Left ventricle myocardium inferior (tissue), 1 donor: ENCODE measurements around the gene PET100. TPM values are rescaled to one million over a fixed set of nuclear protein-coding genes. Genes with fewer than 3 reads are reported as not detected.

Source experiments
- DNase-seq: peaks from one replicate; pipeline ENCODE4 v3.0.0-alpha.2; 2020
- H3K27ac ChIP-seq: fragments of 200-600 bp; replicated peaks from 2 replicates; pipeline ENCODE4 v1.8.0; 2021
- H3K27me3 ChIP-seq: fragments of 200-600 bp; 2 replicates; pipeline ENCODE4 v1.8.0; 2021; ENCODE audit warnings: low read depth
- H3K36me3 ChIP-seq: fragments of 200-600 bp; 2 replicates; pipeline ENCODE4 v1.8.0; 2021
- H3K4me1 ChIP-seq: fragments of 200-600 bp; 2 replicates; pipeline ENCODE4 v1.8.0; 2021
- H3K4me3 ChIP-seq: fragments of 200-600 bp; 2 replicates; pipeline ENCODE4 v1.8.0; 2021; ENCODE audit warnings: mild to moderate bottlenecking, moderate library complexity
- H3K9me3 ChIP-seq: fragments of 200-600 bp; replicated peaks from 2 replicates; pipeline ENCODE4 v1.8.0; 2021
- intact Hi-C: fragments of 100-400 bp; cut with micrococcal nuclease; formaldehyde crosslinking; loops from one replicate; pipeline ENCODE4 v1.11.0; 2022
- total RNA-seq: library from RNA; stranded (reverse); fragmentation: NEBNext Ultra II Directional; extraction: Animal tissue kit (Norgen Biotek cat#: 25700); gene quantifications from one replicate; pipeline ENCODE4 v1.2.1, GENCODE V29; 2021
- TF ChIP-seq, protein P1 (sequence below): fragments of 200-600 bp; IDR thresholded peaks from 2 replicates; pipeline ENCODE4 v1.8.0; 2021; ENCODE audit warnings: antibody characterized with exemption, mild to moderate bottlenecking, borderline replicate concordance
- donor health status: DM: no; HTN: yes; CAD: no; lungs with severe emphysema.

The PET100 gene
- total RNA-seq, 1 donor from 2014 or later = 197 TPM

DNA sequence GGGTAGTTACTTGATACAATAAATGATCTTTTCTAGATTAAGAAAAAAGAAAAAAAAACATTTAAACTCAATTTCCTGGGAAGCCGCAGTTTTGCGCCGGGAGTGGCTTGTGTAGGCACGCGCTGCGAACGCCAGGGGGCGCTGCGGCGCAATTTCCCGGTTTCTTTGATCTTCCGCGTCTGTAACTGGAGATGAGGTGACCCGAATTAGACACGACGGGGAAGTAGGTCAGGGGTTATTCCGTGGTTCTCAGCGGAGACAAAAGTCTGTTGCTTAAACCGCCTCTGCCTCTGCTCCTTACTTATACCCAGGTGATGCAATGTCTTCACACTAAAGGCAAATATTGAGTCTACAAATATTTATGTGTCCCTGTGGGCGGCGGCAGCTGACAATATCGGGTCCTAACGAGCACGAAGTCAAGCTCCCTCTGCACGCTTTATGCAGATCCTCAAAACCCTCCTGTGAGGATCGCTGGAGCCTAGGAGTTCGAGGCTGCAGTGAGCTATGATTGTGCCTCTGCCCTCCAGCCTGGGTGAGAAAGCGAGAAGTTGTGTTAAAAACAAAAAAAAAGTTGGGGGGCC is 22.6 kb downstream of the PET100 start:
- Histone ChIP-seq H3K4me3 (peak overlapping the region; percentile 54), H3K9me3 (no peaks in the 10 kb centered on the region), H3K27ac (peak overlapping the region; percentile 33), H3K4me1 (peaks cover 9% of the 10 kb centered on the region), H3K36me3 (no peaks in the 10 kb centered on the region), H3K27me3 (peaks cover 15% of the 10 kb centered on the region)
- intact Hi-C loops = no loop called here
- peak; percentile 83 for DNase-seq
- TF ChIP-seq, protein P1, sequence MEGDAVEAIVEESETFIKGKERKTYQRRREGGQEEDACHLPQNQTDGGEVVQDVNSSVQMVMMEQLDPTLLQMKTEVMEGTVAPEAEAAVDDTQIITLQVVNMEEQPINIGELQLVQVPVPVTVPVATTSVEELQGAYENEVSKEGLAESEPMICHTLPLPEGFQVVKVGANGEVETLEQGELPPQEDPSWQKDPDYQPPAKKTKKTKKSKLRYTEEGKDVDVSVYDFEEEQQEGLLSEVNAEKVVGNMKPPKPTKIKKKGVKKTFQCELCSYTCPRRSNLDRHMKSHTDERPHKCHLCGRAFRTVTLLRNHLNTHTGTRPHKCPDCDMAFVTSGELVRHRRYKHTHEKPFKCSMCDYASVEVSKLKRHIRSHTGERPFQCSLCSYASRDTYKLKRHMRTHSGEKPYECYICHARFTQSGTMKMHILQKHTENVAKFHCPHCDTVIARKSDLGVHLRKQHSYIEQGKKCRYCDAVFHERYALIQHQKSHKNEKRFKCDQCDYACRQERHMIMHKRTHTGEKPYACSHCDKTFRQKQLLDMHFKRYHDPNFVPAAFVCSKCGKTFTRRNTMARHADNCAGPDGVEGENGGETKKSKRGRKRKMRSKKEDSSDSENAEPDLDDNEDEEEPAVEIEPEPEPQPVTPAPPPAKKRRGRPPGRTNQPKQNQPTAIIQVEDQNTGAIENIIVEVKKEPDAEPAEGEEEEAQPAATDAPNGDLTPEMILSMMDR = peak; percentile 99

DNA sequence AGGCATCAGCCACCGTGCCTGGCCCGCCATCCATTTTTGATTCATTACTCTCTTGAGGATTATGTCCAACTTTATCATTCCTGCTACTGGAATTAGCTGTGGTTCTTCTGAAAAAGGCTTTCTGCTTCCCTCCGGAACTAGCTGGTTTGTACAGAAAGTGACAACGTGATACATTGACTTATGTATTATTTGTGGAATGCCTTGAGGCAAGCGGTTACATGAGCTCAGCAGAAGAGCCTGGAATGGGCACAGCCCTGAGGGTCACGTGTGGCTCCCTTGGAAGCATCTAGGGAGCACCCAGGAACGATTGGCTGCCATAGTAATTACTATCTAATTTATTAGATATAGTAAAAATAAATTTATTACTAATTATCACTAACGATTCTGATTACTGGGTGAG is 24.8 kb downstream of the PET100 start:
- TF ChIP-seq, protein P1 = no peak
- H3K27ac ChIP-seq = no peak overlapping the region
- H3K27me3 ChIP-seq = peaks cover 19% of the 10 kb centered on the region
- no peak for DNase-seq
- intact Hi-C loops = no loop called here
- peaks cover 4% of the 10 kb centered on the region for H3K4me1 ChIP-seq
- H3K36me3 ChIP-seq = no peaks in the 10 kb centered on the region
- H3K9me3 ChIP-seq = no peaks in the 10 kb centered on the region
- no peak overlapping the region for H3K4me3 ChIP-seq

DNA sequence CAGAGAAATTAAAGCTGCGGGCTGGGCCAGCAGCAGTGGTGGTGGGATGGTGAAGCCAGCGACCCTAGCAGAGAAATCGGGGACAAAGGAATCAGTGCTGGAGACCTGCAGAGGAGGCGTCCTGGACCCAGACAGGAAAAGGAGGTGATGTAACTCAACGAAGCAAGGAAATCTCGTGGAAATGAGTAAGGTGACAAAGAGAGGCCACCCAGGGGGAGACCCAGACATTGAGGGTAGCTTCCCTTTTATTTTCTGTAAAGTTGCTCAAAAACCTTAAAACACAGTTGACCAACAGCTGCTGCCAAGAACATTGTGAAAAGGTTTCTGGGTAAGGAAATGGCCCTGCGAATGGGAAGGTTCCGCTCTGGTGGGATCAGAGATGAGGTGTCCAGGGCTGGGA is 26.0 kb downstream of the PET100 start:
- Histone ChIP-seq H3K36me3 (no peaks in the 10 kb centered on the region), H3K4me1 (peaks cover 4% of the 10 kb centered on the region), H3K4me3 (no peak overlapping the region), H3K27ac (no peak overlapping the region), H3K9me3 (no peaks in the 10 kb centered on the region), H3K27me3 (peaks cover 29% of the 10 kb centered on the region)
- TF ChIP-seq, protein P1 = no peak
- no peak for DNase-seq
- intact Hi-C loops = no loop called here

DNA sequence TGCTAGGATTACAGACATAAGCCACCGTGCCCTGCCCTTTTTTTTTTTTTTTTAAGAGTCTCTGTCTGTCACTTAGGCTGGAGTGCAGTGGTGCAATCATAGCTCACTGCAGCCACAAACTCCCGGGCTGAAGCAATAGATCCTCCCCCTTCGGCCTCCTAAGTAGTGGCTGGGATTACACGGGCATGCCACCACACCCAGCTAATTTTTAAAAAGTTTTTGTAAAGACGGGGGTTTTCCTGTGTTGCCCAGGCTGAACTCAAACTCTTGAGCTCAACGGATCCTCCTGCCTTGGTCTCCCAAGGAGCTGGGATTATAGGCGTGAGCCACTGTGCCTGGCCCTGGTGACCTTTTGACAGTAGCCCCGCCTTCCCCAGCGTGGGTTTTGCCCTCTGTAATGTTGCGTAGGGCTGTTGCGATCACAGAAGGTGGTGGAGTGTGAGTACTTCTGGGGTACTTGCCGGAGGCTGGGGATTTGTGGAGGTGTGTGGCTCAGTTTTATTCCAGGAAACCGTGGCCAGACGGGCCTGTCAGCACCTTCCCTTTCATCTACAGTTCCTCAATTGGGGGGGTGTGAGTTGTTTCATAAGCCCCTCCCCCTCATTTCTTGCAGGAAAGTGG is 27.6 kb downstream of the PET100 start:
- Histone ChIP-seq H3K36me3 (no peaks in the 10 kb centered on the region), H3K27ac (no peak overlapping the region), H3K9me3 (no peaks in the 10 kb centered on the region), H3K27me3 (peaks cover 41% of the 10 kb centered on the region), H3K4me3 (no peak overlapping the region), H3K4me1 (peaks cover 2% of the 10 kb centered on the region)
- intact Hi-C loops = no loop called here
- no peak for DNase-seq
- TF ChIP-seq, protein P1 = no peak

DNA sequence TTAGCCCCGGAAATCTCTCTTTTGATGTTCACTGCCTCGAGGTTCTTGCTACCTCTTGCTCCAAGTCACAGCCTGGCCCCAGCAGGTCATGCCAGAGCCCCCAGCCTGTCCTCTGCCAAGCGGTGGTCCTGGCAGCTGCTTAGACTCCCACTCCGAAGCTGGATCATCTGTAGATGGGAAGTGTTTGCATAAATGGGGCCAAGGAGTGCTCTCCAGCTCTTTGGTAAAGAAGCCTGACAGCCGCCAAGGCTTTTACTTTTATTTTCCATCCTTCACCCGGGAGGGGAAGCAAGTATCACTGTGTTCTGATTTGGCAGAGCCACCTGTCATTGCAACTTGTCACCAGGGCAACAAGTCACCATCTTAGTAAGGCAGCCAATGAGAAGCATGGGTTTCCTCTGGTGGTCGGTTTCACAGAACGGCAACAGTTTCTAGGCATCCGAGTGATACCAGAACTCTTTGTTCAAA is 28.7 kb downstream of the PET100 start:
- no peak overlapping the region for H3K27ac ChIP-seq
- no peak overlapping the region for H3K4me3 ChIP-seq
- no peaks in the 10 kb centered on the region for H3K36me3 ChIP-seq
- DNase-seq = no peak
- intact Hi-C loops = no loop called here
- H3K27me3 ChIP-seq = peaks cover 51% of the 10 kb centered on the region
- TF ChIP-seq, protein P1 = no peak
- no peaks in the 10 kb centered on the region for H3K9me3 ChIP-seq
- H3K4me1 ChIP-seq = no peaks in the 10 kb centered on the region
